ENCODE results near the gene DGCR2.

DNA sequence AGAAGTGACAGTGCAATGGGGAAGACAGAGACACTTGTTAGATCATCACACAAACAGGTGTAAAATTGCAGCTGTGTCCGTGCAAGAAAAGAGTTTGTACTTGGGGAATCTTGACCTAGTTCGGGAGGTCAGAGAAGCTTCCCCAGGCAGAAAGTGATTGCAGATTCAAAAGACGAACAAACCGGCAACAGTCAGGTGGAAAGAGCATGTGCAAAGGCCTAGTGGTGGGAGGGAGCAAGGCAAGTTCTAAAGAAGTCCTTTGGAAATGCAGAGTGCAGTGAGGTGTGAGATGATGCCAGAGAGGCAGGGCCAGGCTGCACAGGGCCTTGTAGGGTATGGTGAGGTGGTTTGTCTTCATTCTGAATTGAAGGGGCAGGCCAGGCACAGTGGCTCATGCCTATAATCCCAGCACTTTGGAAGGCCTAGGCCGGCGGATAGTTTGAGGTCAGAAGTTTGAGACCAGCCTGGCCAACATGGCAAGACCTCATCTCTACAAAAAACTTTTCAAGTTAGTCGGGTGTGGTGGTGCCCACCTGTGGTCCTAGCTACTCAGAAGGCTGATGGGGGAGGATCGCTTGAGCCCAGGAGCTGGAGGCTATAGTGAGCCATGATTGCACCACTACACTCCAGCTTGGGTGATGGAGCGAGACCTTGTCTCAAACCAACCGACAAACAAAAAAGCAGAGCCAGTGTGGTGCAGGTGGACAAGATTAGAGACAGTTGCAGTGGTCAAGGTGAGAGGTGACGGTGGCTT lies 24.2 kb upstream of the DGCR2 start:
- no peak for TF ChIP-seq POLR2A (IDR thresholded peaks at IDR 0.05)
- TF ChIP-seq, protein P1, sequence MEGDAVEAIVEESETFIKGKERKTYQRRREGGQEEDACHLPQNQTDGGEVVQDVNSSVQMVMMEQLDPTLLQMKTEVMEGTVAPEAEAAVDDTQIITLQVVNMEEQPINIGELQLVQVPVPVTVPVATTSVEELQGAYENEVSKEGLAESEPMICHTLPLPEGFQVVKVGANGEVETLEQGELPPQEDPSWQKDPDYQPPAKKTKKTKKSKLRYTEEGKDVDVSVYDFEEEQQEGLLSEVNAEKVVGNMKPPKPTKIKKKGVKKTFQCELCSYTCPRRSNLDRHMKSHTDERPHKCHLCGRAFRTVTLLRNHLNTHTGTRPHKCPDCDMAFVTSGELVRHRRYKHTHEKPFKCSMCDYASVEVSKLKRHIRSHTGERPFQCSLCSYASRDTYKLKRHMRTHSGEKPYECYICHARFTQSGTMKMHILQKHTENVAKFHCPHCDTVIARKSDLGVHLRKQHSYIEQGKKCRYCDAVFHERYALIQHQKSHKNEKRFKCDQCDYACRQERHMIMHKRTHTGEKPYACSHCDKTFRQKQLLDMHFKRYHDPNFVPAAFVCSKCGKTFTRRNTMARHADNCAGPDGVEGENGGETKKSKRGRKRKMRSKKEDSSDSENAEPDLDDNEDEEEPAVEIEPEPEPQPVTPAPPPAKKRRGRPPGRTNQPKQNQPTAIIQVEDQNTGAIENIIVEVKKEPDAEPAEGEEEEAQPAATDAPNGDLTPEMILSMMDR (IDR thresholded peaks at IDR 0.05) = no peak

Measured in esophagus squamous epithelium (tissue), 4 donors.